OCI-LY1 (cell line): Measurements from ENCODE around the gene HGS.

Experiments used
- EZH2 ChIP-seq: fragments of 200-600 bp; sonication (generic), shearing (Covaris generic); IDR thresholded peaks from 2 replicates; pipeline ENCODE4 v1.8.0; 2017; ENCODE audit warnings: borderline replicate concordance, mixed run types, mild to moderate bottlenecking, antibody characterized with exemption, low read length, moderate library complexity, mixed read lengths
- TF ChIP-seq, protein P1 (sequence below): fragments of 200-600 bp; sonication (generic), shearing (Covaris generic); IDR thresholded peaks from 2 replicates; pipeline ENCODE4 v1.5.1; 2017; ENCODE audit warnings: mild to moderate bottlenecking, antibody characterized with exemption, low read length, moderate library complexity, mixed read lengths

DNA sequence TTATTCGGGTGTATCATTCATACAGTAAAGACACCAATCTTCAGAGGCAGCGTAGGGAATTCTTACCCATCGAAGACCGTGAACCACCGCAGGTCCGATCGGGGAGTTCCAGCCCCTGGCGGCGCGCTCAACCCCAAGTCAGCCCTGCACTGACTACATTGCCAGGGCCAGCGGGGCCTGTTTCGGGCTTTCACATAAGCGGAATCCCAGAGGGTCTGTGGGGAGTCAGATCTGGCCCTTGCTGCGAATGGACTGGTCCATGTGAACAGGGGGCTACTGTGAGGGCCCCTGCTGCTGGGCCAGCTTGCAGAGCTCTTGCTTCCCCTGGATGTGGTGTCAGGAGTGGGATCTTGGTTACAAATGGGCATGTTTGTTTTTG lies 35.1 kb upstream of the HGS start:
- TF ChIP-seq, protein P1, sequence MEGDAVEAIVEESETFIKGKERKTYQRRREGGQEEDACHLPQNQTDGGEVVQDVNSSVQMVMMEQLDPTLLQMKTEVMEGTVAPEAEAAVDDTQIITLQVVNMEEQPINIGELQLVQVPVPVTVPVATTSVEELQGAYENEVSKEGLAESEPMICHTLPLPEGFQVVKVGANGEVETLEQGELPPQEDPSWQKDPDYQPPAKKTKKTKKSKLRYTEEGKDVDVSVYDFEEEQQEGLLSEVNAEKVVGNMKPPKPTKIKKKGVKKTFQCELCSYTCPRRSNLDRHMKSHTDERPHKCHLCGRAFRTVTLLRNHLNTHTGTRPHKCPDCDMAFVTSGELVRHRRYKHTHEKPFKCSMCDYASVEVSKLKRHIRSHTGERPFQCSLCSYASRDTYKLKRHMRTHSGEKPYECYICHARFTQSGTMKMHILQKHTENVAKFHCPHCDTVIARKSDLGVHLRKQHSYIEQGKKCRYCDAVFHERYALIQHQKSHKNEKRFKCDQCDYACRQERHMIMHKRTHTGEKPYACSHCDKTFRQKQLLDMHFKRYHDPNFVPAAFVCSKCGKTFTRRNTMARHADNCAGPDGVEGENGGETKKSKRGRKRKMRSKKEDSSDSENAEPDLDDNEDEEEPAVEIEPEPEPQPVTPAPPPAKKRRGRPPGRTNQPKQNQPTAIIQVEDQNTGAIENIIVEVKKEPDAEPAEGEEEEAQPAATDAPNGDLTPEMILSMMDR = no peak
- TF ChIP-seq EZH2 = no peak
